ENCODE results near the gene NELFE. TPM values are rescaled to one million over a fixed set of nuclear protein-coding genes. Genes with fewer than 3 reads are reported as not detected.
A peak's percentile ranks its signal among the peaks of the same experiment; 100 is the strongest.

Gene NELFE
- total and polyA plus RNA-seq, 2 of the 13 experiments (the other 11 are each of a cell fraction or from before 2014, with no cell fraction given), result 51.3 to 69.8 TPM

DNA sequence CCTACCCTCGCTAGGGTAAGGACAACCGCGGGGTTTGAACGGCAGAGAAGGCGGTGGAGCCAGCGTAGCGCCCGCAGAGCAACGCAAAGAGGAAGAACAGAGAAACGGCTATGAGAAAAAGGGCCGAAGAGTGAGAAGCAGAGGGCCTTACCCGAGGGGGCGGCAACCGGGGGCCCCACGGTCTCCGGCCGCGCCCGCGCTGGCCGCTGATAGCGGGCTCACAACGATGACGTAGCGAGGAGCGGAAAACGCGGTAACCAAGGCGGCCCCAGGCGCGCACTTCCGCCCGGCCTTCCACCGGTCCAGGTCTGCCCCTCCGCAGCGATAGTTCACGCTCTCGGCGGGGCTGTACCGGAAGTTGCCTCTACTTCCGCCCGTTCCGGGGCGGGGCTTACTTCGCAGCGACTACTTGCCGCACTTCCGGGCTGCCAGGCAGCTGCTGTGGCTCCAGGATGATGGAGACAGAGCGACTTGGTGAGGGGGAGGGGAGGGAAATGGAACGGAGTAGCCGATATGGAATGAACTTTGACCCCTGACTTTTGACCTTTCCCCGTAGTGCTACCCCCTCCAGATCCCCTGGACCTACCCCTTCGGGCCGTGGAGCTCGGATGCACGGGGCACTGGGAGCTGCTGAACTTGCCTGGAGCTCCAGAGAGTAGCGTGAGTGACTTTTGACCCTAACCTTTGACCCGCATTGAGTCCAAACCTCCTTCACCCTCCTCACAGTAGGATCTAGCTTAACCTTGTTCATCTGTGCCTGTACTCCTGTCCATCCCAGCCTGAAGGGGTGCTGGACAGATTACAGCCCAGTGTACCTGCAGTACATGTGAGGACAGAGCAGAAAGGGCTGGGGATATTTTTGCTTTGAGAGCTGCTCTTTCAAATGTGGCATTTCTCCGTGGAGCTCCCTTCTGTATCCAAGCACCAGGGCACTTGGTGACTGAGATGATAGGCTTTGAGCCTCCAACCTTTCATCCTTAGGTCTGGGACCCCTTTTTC, at the start of gene NELFE, which contains the start of gene SKIC2 (continued):
- TF ChIP-seq GPN1 (CRISPR knock-in tag; IDR thresholded peaks at IDR 0.05; ENCODE audit: borderline replicate concordance) (no peak; the same call in 1 of the 2 replicates), HCFC1 (IDR thresholded peaks at IDR 0.05; ENCODE audit: low read depth, low read length) (peak; percentile 91), SCMH1 (CRISPR knock-in tag; IDR thresholded peaks at IDR 0.05; ENCODE audit: borderline replicate concordance) (no peak), JDP2 (CRISPR knock-in tag; IDR thresholded peaks at IDR 0.05; ENCODE audit: borderline replicate concordance) (no peak), SOX5 (CRISPR knock-in tag; IDR thresholded peaks at IDR 0.05; ENCODE audit: borderline replicate concordance) (peak; percentile 49; the same call in 1 of the 2 replicates), ZNF160 (CRISPR knock-in tag; IDR thresholded peaks at IDR 0.05) (peak; percentile 67), ZNF350 (CRISPR knock-in tag; IDR thresholded peaks at IDR 0.05; ENCODE audit: borderline replicate concordance, low read depth) (peak; percentile 98), HNF4A (CRISPR knock-in tag; IDR thresholded peaks at IDR 0.05) (peak; percentile 90), ZFP62 (CRISPR knock-in tag; IDR thresholded peaks at IDR 0.05) (no peak), KLF13 (CRISPR knock-in tag; IDR thresholded peaks at IDR 0.05) (no peak), NFE2L2 (IDR thresholded peaks at IDR 0.05; ENCODE audit: low read length) (no peak), NBN (conservative IDR thresholded peaks at IDR 0.05) (no peak), SMAD3 (CRISPR knock-in tag; IDR thresholded peaks at IDR 0.05) (peak; percentile 91; the same call in 1 of the 2 replicates), WIZ (CRISPR knock-in tag; IDR thresholded peaks at IDR 0.05) (peak; percentile 83; the same call in 1 of the 2 replicates), SNRNP70 (IDR thresholded peaks at IDR 0.05; ENCODE audit: low read depth, low read length) (no peak), MED8 (CRISPR knock-in tag; IDR thresholded peaks at IDR 0.05; ENCODE audit: insufficient replicate concordance) (no peak), HMG20A (CRISPR knock-in tag; IDR thresholded peaks at IDR 0.05; ENCODE audit: borderline replicate concordance) (peak; percentile 14; the same call in 1 of the 2 replicates), ZNF484 (CRISPR knock-in tag; IDR thresholded peaks at IDR 0.05; ENCODE audit: borderline replicate concordance, low read depth) (no peak; the same call in 1 of the 2 replicates), ZNF143 (CRISPR knock-in tag; IDR thresholded peaks at IDR 0.05) (peak; percentile 78)
- TF ChIP-seq, protein P1, sequence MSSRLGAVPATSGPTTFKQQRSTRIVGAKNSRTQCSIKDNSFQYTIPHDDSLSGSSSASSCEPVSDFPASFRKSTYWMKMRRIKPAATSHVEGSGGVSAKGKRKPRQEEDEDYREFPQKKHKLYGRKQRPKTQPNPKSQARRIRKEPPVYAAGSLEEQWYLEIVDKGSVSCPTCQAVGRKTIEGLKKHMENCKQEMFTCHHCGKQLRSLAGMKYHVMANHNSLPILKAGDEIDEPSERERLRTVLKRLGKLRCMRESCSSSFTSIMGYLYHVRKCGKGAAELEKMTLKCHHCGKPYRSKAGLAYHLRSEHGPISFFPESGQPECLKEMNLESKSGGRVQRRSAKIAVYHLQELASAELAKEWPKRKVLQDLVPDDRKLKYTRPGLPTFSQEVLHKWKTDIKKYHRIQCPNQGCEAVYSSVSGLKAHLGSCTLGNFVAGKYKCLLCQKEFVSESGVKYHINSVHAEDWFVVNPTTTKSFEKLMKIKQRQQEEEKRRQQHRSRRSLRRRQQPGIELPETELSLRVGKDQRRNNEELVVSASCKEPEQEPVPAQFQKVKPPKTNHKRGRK (CRISPR knock-in tag; IDR thresholded peaks at IDR 0.05), result no peak
- TF ChIP-seq, protein P2, sequence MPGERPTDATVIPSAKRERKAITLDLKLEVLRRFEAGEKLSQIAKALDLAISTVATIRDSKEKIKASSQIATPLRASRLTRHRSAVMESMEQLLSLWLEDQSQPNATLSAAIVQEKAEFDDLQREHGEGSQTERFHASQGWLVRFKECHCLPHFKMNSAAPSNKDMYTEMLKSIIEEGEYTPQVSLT (CRISPR knock-in tag; IDR thresholded peaks at IDR 0.05; ENCODE audit: borderline replicate concordance, low read depth), result no peak
- TF ChIP-seq, protein P3, sequence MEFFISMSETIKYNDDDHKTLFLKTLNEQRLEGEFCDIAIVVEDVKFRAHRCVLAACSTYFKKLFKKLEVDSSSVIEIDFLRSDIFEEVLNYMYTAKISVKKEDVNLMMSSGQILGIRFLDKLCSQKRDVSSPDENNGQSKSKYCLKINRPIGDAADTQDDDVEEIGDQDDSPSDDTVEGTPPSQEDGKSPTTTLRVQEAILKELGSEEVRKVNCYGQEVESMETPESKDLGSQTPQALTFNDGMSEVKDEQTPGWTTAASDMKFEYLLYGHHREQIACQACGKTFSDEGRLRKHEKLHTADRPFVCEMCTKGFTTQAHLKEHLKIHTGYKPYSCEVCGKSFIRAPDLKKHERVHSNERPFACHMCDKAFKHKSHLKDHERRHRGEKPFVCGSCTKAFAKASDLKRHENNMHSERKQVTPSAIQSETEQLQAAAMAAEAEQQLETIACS (CRISPR knock-in tag; IDR thresholded peaks at IDR 0.05), result peak; percentile 72; the same call in 1 of the 2 replicates
- TF ChIP-seq, protein P4, sequence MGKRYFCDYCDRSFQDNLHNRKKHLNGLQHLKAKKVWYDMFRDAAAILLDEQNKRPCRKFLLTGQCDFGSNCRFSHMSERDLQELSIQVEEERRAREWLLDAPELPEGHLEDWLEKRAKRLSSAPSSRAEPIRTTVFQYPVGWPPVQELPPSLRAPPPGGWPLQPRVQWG (CRISPR knock-in tag; IDR thresholded peaks at IDR 0.05; ENCODE audit: borderline replicate concordance, low read depth), result no peak
